Endodermal cell (in vitro differentiated cells): ENCODE data around the gene ZNF213. TPM values are rescaled to one million over a fixed set of nuclear protein-coding genes. Genes with fewer than 3 reads are reported as not detected.

ENCODE experiments used
- DNase-seq: peaks from one replicate; pipeline ENCODE4 v3.0.0-alpha.2; 2017
- H3K27ac ChIP-seq: 2 replicates; pipeline ENCODE4 v1.5.1; 2013; ENCODE audit warnings: mild to moderate bottlenecking, low read depth, low read length, moderate library complexity
- H3K27me3 ChIP-seq: 2 replicates; pipeline ENCODE4 v1.6.1; 2013; ENCODE audit warnings: mild to moderate bottlenecking, low read length, moderate library complexity; ENCODE audit not compliant: insufficient read depth, control insufficient read depth, poor library complexity, severe bottlenecking
- H3K36me3 ChIP-seq: 2 replicates; pipeline ENCODE4 v1.7.0; 2013; ENCODE audit warnings: mild to moderate bottlenecking, low read length, moderate library complexity; ENCODE audit not compliant: control insufficient read depth, insufficient read depth
- H3K4me1 ChIP-seq: one replicate; pipeline ENCODE4 v1.7.0; 2013; ENCODE audit warnings: low read length; ENCODE audit not compliant: control insufficient read depth, insufficient read depth
- H3K4me3 ChIP-seq: 2 replicates; pipeline ENCODE4 v1.5.1; 2013; ENCODE audit warnings: mild to moderate bottlenecking, low read length, moderate library complexity
- H3K9ac ChIP-seq: 2 replicates; pipeline ENCODE4 v1.6.1; 2013; ENCODE audit warnings: mild to moderate bottlenecking, low read length, moderate library complexity; ENCODE audit not compliant: poor library complexity, severe bottlenecking; ENCODE audit errors: extremely low read depth
- H3K9me3 ChIP-seq: 2 replicates; pipeline ENCODE4 v1.6.1; 2013; ENCODE audit warnings: mild to moderate bottlenecking, low read length, moderate library complexity; ENCODE audit not compliant: control insufficient read depth
- H3K27ac Mint-ChIP-seq: 2 replicates; pipeline ENCODE4 v1.8.0; 2020; ENCODE audit warnings: mixed read lengths
- H3K27me3 Mint-ChIP-seq: 2 replicates; pipeline ENCODE4 v1.8.0; 2021; ENCODE audit warnings: mild to moderate bottlenecking, mixed read lengths; ENCODE audit not compliant: insufficient read depth
- H3K36me3 Mint-ChIP-seq: 2 replicates; pipeline ENCODE4 v1.8.0; 2020; ENCODE audit warnings: low read depth, mixed read lengths
- H3K4me1 Mint-ChIP-seq: 2 replicates; pipeline ENCODE4 v1.8.0; 2020; ENCODE audit warnings: mixed read lengths
- H3K4me3 Mint-ChIP-seq: 2 replicates; pipeline ENCODE4 v1.8.0; 2020; ENCODE audit warnings: mild to moderate bottlenecking, moderate library complexity, mixed read lengths
- H3K9me3 Mint-ChIP-seq: 2 replicates; pipeline ENCODE4 v1.8.0; 2020; ENCODE audit warnings: mild to moderate bottlenecking, mixed read lengths
- CTCF ChIP-seq: fragments of 200-600 bp; sonication (generic); conservative IDR thresholded peaks from 2 replicates; pipeline ENCODE4 v1.5.0; 2021; ENCODE audit warnings: antibody characterized with exemption, mild to moderate bottlenecking
- WGBS, 2 experiments: methylation state at CpG; one replicate each; pipeline versions ENCODE4 v1.1.5 to v1.1.7; 2013; ENCODE audit warnings: missing lambda C conversion rate in 2 of 2, mixed read lengths in 1 of 2; ENCODE audit not compliant: insufficient coverage in 1 of 2, insufficient read length in 1 of 2; 5-methylcytosine and 5-hydroxymethylcytosine counted together
- total RNA-seq, 2 donors: library from RNA; stranded (reverse); fragmentation: NEBNext Ultra II Directional in 1 of 2; extraction: Animal tissue kit (Norgen Biotek cat#: 25700) in 1 of 2; gene quantifications; 2 replicates in 1 of 2; 3 replicates in 1 of 2; pipeline ENCODE4 v1.2.1, GENCODE V29; 2021

Gene ZNF213
- total RNA-seq, 2 donors from 2014 or later: 5.1 to 6.3 TPM

- Mint-ChIP-seq H3K27ac (no peak overlapping the region), H3K4me1 (peaks cover 13% of the 10 kb centered on the region), H3K9me3 (no peaks in the 10 kb centered on the region), H3K27me3 (no peaks in the 10 kb centered on the region), H3K4me3 (no peak overlapping the region), H3K36me3 (peaks cover 38% of the 10 kb centered on the region)
- Histone ChIP-seq H3K36me3 (peaks cover 20% of the 10 kb centered on the region), H3K27ac (no peak overlapping the region), H3K4me1 (peaks cover 8% of the 10 kb centered on the region), H3K9me3 (no peaks in the 10 kb centered on the region), H3K27me3 (no peaks in the 10 kb centered on the region), H3K4me3 (no peak overlapping the region), H3K9ac (no peak overlapping the region)
- DNase-seq: no peak
- 90 to 93% methylated on average over 12 to 16 of the region's 16 CpGs for WGBS, 2 experiments
- TF ChIP-seq CTCF: no peak
Measured at GRCh38 chr16:3118204-3118790, 16.5 kb upstream of the ZNF213 start.

- Mint-ChIP-seq H3K27me3 (no peaks in the 10 kb centered on the region), H3K36me3 (peaks cover 38% of the 10 kb centered on the region)
Measured at GRCh38 chr16:3118846-3119245, 16.0 kb upstream of the ZNF213 start.

GRCh38 chr16:3119286-3119685 is 15.5 kb upstream of the ZNF213 start:
- Mint-ChIP-seq H3K36me3 (peaks cover 38% of the 10 kb centered on the region), H3K27ac (no peak overlapping the region), H3K9me3 (no peaks in the 10 kb centered on the region), H3K4me1 (peaks cover 9% of the 10 kb centered on the region), H3K4me3 (no peak overlapping the region), H3K27me3 (no peaks in the 10 kb centered on the region)
- Histone ChIP-seq H3K27me3 (no peaks in the 10 kb centered on the region), H3K36me3 (peaks cover 20% of the 10 kb centered on the region), H3K9ac (no peak overlapping the region), H3K9me3 (no peaks in the 10 kb centered on the region), H3K4me1 (no peaks in the 10 kb centered on the region), H3K27ac (no peak overlapping the region), H3K4me3 (no peak overlapping the region)
- no peak for TF ChIP-seq CTCF
- no peak for DNase-seq
- WGBS, 2 experiments: 95 to 97% methylated on average over 26 to 33 of the region's 33 CpGs

More at GRCh38 chr16:3118846-3119245, 16.0 kb upstream of the ZNF213 start:
- Histone ChIP-seq H3K36me3 (peaks cover 20% of the 10 kb centered on the region), H3K4me3 (no peak overlapping the region), H3K9ac (no peak overlapping the region), H3K27me3 (no peaks in the 10 kb centered on the region), H3K9me3 (no peaks in the 10 kb centered on the region), H3K4me1 (peaks cover 3% of the 10 kb centered on the region), H3K27ac (no peak overlapping the region)
- TF ChIP-seq CTCF: no peak
- 96% methylated on average over 6 to 20 of the region's 20 CpGs for WGBS, 2 experiments
- Mint-ChIP-seq H3K9me3 (no peaks in the 10 kb centered on the region), H3K4me1 (peaks cover 13% of the 10 kb centered on the region), H3K27ac (no peak overlapping the region), H3K4me3 (no peak overlapping the region)
- no peak for DNase-seq
